ENCODE data around the gene BDH1.
A peak's percentile ranks its signal among the peaks of the same experiment; 100 is the strongest.
"Not testable (repeated sequence)": the region's sequence is repeated elsewhere in the genome, so short reads cannot be mapped to it uniquely, and the experiment has no call there.

The BDH1 gene

DNA sequence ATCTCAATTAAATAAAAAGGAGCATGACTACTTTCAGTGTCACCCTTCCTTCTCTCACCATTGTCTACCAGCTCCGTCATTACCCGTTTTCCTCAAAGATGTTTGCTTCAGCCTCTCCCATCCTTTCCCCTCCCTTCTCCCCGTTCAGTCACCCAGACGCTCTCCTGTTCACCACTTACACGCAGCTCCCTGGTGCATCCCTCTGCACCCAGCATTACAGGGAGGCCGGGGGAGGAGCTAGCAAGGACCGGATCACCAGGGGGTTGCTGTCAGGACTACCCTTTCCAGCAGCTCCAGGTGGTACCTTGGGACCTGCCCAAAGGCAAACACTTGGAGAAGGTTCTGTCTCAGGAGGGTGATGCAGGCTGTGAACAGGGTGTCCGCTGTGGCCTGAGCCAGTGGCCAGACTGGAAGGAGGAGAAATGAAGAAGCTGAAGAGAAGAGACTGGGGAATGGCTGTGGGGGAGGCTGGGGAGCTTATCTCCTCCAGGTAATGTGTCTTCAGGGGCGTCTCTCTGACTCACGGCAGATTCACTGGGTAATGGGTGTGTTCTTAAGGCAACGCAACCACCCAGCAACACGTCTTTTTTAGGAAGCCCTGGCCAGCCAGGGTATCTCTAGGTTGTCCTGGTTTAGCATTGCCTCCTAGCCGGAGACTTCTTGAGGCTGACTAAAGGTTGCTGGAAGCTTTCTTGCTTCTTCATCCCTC lies 21.8 kb upstream of the BDH1 start:
- DNase-seq = no peak

- DNase-seq = no peak
These were observed 21.1 kb upstream of the BDH1 start for GRCh38 chr3:197576838-197577237.

GRCh38 chr3:197575362-197575761 lies 19.6 kb upstream of the BDH1 start:
- no peak for DNase-seq

DNA sequence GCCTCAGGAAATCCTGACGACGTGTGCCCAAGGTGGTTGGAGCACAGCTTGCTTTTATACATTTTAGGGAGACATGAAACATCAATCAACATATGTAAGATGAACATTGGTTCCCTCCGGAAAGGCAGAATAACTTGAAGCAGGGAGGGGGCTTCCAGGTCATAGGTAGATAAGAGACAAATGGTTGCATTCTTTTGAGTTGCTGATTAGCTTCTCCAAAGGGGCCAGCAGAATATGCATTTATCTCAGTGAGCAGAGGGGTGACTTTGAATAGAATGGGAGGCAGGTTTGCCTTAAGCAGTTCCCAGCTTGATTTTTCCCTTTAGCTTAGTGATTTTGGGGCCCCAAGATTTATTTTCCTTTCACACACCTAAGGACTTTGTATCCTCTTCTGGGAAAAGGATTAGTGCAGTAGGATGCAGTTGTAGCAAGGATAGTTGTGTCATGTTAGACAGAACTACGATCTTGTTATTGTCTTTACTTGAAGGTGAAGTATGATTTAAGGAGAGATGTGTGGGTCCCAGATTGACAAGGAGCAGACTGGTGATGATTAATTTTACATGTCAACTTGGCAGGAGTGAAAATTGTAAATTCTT lies 18.7 kb upstream of the BDH1 start:
- DNase-seq = not testable (repeated sequence)

- no peak for DNase-seq
These were observed 17.4 kb upstream of the BDH1 start for GRCh38 chr3:197573048-197573767.

DNA sequence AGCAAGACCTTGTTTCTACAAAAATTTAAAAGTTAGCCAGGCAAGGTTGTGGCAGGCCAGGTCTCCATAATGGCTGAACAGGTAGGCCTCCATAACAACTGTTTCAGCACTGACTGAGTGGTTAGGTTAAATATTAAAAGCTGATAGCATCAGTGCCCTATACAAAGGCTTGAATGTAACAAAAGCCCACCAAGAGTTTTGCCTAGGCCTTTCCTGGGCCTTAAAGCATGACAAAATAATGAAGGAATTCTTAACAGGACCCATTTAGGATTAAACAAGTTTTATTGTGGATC lies 16.1 kb upstream of the BDH1 start:
- DNase-seq = not testable (repeated sequence)

- DNase-seq = not testable (repeated sequence)
These were observed 15.5 kb upstream of the BDH1 start for GRCh38 chr3:197571074-197571879.

DNA sequence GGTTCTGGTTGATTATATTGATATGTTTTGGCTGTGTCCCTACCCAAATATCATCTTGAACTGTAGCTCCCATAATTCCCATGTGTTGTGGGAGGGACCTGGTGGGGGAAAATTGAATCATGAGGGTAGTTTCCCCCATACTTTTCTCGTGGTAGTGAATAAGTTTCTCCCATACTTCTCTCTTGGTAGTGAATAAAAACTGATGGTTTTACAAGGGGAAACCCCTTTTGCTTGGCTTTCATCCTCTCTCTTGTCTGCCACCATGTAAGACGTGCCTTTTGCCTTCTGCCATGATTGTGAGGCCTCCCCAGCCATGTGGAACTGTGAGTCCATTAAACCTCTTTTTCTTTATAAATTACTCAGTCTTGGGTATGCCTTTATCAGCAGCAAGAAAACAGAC lies 13.7 kb upstream of the BDH1 start:
- not testable (repeated sequence) for DNase-seq

GRCh38 chr3:197567904-197568681 lies 12.3 kb upstream of the BDH1 start:
- DNase-seq = no peak

DNA sequence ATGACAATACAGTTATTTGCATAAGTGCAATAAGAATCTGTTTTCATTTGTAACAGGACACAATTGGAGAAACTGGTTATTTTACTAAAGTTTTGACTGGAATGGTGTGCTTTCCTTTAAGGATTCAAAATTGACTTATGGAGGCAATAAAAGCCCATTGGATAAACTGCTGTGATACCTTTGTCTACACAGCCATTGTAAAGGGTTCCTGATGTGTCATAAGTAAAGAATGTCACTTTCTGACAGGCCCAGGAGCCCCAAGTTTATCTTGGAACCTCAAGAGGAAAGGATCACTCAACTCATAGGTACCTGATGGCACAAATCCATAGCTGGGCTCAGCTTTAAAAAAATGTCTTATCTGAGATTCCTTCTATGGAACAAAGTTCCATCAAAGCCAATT lies 10.4 kb upstream of the BDH1 start:
- not testable (repeated sequence) for DNase-seq

- no peak for DNase-seq
These were observed 8.5 kb upstream of the BDH1 start for GRCh38 chr3:197564097-197564843.

DNA sequence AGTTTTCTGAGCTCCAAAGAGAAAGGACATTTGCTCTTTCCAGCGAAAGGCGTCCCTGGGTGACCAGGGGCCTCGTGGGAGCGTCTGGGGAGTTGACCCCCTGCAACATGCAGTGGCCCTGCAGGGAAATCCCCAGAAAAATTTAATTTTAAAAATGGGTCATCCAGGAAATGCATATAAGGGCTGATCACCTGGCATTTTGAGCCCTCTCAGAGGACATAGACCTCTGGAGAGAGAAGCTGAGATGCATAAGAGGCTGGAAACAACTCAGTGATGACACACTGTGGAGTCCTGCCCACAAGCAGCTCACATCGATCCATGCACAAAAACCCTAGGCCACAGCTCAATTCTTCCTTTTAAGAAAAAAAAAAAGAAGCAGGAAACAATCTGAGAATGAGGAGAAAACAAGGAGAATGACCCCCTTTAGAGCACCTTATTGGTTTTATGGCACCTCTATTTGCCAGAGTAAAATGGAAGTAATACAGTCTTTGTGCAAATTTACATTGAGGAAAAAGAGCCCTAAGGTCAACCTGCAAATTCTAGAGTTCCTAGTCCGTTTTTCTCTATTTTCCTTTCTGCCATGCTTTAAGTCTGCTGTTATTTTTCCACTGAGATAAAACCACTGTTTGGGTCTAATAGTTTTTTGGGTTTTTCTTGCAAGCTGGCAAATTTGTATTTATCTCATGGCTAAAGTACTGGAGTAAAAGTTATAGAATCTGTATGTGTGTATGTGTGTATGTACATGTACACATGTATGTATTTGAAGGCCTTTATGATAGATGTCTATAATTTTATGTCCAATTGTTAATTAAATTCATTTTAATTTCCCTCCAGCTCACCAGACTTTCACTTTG lies 6.9 kb upstream of the BDH1 start:
- DNase-seq = no peak

DNA sequence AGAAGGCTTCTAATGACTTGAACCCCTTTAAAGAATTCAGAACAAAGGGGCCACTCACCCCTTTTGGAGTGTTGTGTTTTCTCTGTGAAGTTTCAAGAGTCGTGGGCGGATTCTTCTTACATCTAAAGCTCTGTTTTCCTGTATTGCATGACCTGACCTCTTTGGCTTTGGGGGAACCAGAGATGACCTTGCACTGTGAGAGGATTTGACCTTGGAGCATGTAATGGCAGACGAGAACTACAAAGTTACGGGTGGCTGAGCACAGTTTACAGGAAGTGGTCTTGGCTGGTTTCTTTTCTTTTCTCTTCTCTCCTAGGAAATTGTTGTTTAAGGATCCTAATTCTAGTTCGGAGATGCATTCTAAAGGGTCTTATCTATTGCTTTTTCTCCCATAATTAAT lies 6.2 kb upstream of the BDH1 start:
- no peak for DNase-seq

DNA sequence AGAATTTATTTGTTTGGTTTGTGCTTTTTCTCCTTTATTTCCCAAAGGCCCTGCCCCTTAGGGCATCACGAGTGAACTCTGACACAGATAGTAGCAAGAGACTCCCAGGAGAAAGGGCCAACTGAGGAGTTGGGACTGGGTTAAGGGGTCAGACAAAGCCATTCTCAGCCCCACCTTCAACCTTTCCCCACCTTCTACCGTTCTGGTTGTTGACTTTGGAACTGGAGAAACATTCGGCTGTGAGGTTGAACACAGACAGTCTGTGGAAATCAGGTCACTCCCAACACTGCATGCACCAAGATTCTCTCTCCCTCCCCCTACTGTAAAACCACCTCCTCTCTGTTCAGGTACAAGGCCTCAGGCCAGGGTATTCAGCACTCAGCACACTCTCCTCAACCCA lies 3.9 kb upstream of the BDH1 start:
- no peak for DNase-seq

- DNase-seq = peak; percentile 92
These were observed 1.0 kb downstream of the BDH1 start for GRCh38 chr3:197554562-197555280.

DNA sequence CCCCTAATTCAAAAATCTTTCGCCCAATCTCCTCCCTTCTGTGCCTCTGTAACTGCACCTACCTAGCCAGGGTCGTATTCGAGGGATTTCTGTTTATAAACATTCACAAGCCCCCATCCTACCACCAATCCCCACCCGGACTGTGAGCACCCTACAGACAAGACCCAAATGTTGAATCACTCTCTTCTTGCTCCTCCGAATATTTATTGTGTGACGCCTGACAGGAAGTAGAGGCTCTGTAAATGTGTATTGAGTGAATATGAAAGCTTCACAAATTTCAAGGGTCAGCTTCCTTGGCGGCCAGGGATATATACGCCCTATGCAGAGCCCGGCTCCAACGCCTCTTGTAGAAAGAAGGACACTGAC lies 1.6 kb downstream of the BDH1 start:
- DNase-seq = no peak

- no peak for DNase-seq
These were observed 3.6 kb downstream of the BDH1 start for GRCh38 chr3:197552198-197552597.

GRCh38 chr3:197550489-197550888 lies 5.3 kb downstream of the BDH1 start:
- DNase-seq = no peak

GRCh38 chr3:197549261-197549885 lies 6.4 kb downstream of the BDH1 start:
- DNase-seq = no peak
